GM23248 (cell line): ENCODE data around the gene DUSP16. TPM values are rescaled to one million over a fixed set of nuclear protein-coding genes. Genes with fewer than 3 reads are reported as not detected.

Experiments
- DNase-seq: peaks from one replicate; pipeline ENCODE4 v3.0.0-alpha.2; 2015
- H2AFZ ChIP-seq: fragments of 200-600 bp; sonication (generic); 2 replicates; pipeline ENCODE4 v1.6.1; 2016; ENCODE audit warnings: antibody characterized with exemption
- H3F3A ChIP-seq: fragments of 200-600 bp; sonication (generic); 2 replicates; pipeline ENCODE4 v1.6.1; 2016; ENCODE audit warnings: mild to moderate bottlenecking, antibody characterized with exemption, mixed run types; ENCODE audit not compliant: insufficient read depth
- H3K27ac ChIP-seq: fragments of 200-600 bp; sonication (generic); 2 replicates; pipeline ENCODE4 v1.5.1; 2016; ENCODE audit warnings: mild to moderate bottlenecking
- H3K27me3 ChIP-seq: fragments of 200-600 bp; sonication (generic); replicated peaks from 2 replicates; pipeline ENCODE4 v1.6.1; 2016; ENCODE audit warnings: mild to moderate bottlenecking; ENCODE audit not compliant: insufficient read depth
- H3K36me3 ChIP-seq: fragments of 200-600 bp; sonication (generic); 2 replicates; pipeline ENCODE4 v1.6.1; 2016; ENCODE audit warnings: low read depth, mild to moderate bottlenecking
- H3K4me1 ChIP-seq: fragments of 200-600 bp; sonication (generic); 2 replicates; pipeline ENCODE4 v1.6.1; 2016; ENCODE audit warnings: mild to moderate bottlenecking; ENCODE audit not compliant: insufficient read depth
- H3K4me2 ChIP-seq: fragments of 200-600 bp; sonication (generic); one replicate; pipeline ENCODE4 v1.6.1; 2016; ENCODE audit warnings: mild to moderate bottlenecking; ENCODE audit not compliant: unreplicated experiment
- H3K4me3 ChIP-seq: fragments of 200-600 bp; sonication (generic); 2 replicates; pipeline ENCODE4 v1.5.1; 2016; ENCODE audit warnings: mild to moderate bottlenecking
- H3K79me2 ChIP-seq: fragments of 200-600 bp; sonication (generic); 2 replicates; pipeline ENCODE4 v1.6.1; 2016; ENCODE audit warnings: mild to moderate bottlenecking; ENCODE audit not compliant: insufficient read depth
- H3K9ac ChIP-seq: fragments of 200-600 bp; sonication (generic); 2 replicates; pipeline ENCODE4 v1.6.1; 2016; ENCODE audit warnings: mild to moderate bottlenecking
- H3K9me2 ChIP-seq: fragments of 200-600 bp; sonication (generic); 2 replicates; pipeline ENCODE4 v1.6.1; 2016; ENCODE audit warnings: mixed run types, mild to moderate bottlenecking, moderate library complexity; ENCODE audit not compliant: insufficient read depth
- H3K9me3 ChIP-seq: fragments of 200-600 bp; sonication (generic); one replicate; pipeline ENCODE4 v1.6.1; 2017; ENCODE audit warnings: low read depth
- H4K20me1 ChIP-seq: fragments of 200-600 bp; sonication (generic); 2 replicates; pipeline ENCODE4 v1.6.0; 2016; ENCODE audit not compliant: insufficient read depth
- EZH2 ChIP-seq: fragments of 200-600 bp; sonication (generic); IDR thresholded peaks from 2 replicates; pipeline ENCODE4 v1.6.1; 2018; ENCODE audit warnings: antibody characterized with exemption, mild to moderate bottlenecking; ENCODE audit not compliant: insufficient read depth, poor library complexity, severe bottlenecking
- EZH2phosphoT487 ChIP-seq: fragments of 200-600 bp; sonication (generic); IDR thresholded peaks from 2 replicates; pipeline ENCODE4 v1.6.1; 2018; ENCODE audit warnings: antibody characterized with exemption, moderate library complexity, mild to moderate bottlenecking, low read depth; ENCODE audit not compliant: insufficient read depth
- WGBS, 2 experiments: methylation state at CpG; one replicate each; pipeline ENCODE4 v1.1.6; 2015 to 2017; ENCODE audit warnings: low lambda C conversion rate in 2 of 2, low coverage in 1 of 2; ENCODE audit errors: missing lambda C conversion rate in 2 of 2; 5-methylcytosine and 5-hydroxymethylcytosine counted together
- in situ Hi-C: fragments of 300-500 bp; cut with MboI; formaldehyde crosslinking; loops from 2 replicates; pipeline ENCODE4 v1.15.0; 2020
- polyA plus RNA-seq: library from polyadenylated mRNA; unstranded; fragments of >200 nt; fragmentation: Nextera tagmentation; extraction: Ambion mirVana; gene quantifications from 2 replicates; pipeline ENCODE4 v1.2.1, GENCODE V29; 2016
- total RNA-seq: library from RNA; depleted of rRNA; stranded (reverse); fragments of >200 nt; shearing (Covaris generic); gene quantifications from 2 replicates; pipeline ENCODE4 v1.2.3, GENCODE V29; 2014

Gene DUSP16
- total and polyA plus RNA-seq, 2 experiments from 2014 or later = 1.1 to 2.8 TPM

DNA sequence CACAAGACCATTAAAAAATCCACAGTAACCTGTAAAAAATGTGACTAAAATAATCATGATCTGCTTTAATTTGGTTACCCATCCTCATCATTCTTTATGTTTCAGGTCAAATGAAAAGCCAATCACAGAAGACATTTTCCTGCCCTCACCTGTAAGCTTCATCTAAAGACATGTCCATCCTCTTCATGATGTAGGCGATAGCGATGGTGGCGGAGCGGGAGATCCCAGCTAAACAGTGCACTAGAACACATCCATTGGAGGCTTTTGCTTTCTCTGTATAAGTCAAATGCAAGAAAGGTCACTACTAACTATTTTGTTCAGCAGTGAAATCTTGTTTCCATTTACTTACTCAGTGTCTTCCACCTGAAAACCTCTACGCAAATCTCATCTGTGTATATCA lies 82.6 kb downstream of the DUSP16 start:
- Histone ChIP-seq H3K79me2 (no peaks in the 10 kb centered on the region), H3K9ac (no peak overlapping the region), H3K4me2 (no peak overlapping the region), H3F3A (no peaks in the 10 kb centered on the region), H3K27me3 (no peaks in the 10 kb centered on the region), H3K9me2 (no peaks in the 10 kb centered on the region), H2AFZ (no peak overlapping the region), H3K4me3 (no peak overlapping the region), H3K9me3 (no peaks in the 10 kb centered on the region), H3K36me3 (peaks cover 6% of the 10 kb centered on the region; the same call in 1 of the 2 replicates), H3K4me1 (no peaks in the 10 kb centered on the region), H3K27ac (no peak overlapping the region), H4K20me1 (no peaks in the 10 kb centered on the region)
- WGBS, 2 experiments = 96 to 100% methylated on average over 5 of the region's 5 CpGs
- TF ChIP-seq EZH2phosphoT487 (no peak), EZH2 (no peak)
- in situ Hi-C loops = no loop called here
- no peak for DNase-seq

DNA sequence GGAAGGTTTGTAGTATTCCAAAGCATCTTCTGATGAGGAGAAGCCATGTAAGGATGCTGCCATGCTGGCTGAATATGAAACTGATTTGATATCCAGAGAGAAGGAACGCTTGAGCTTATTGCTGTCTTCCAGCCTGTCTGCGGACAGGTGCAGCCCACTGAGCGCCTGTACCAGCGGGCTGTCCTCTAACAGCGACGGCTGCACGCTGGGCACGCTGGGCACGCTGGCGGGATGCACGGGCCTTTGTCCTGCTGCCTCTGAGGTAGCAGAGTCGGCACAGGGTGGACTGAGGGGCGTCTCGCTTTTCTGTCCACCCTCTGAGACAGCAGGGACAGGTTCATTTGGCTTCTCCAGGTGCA lies 85.2 kb downstream of the DUSP16 start:
- Histone ChIP-seq H3K36me3 (peaks cover 6% of the 10 kb centered on the region; the same call in 1 of the 2 replicates), H3F3A (no peaks in the 10 kb centered on the region), H3K9me2 (no peaks in the 10 kb centered on the region), H3K9ac (no peak overlapping the region), H3K4me3 (no peak overlapping the region), H3K27me3 (no peaks in the 10 kb centered on the region), H3K79me2 (no peaks in the 10 kb centered on the region), H4K20me1 (no peaks in the 10 kb centered on the region), H3K9me3 (no peaks in the 10 kb centered on the region), H3K4me1 (no peaks in the 10 kb centered on the region), H3K4me2 (no peak overlapping the region), H2AFZ (no peak overlapping the region), H3K27ac (no peak overlapping the region)
- no peak for DNase-seq
- 95% methylated on average over 14 of the region's 14 CpGs for WGBS, 2 experiments
- TF ChIP-seq EZH2 = no peak
- TF ChIP-seq EZH2phosphoT487 = no peak
- in situ Hi-C loops = no loop called here

DNA sequence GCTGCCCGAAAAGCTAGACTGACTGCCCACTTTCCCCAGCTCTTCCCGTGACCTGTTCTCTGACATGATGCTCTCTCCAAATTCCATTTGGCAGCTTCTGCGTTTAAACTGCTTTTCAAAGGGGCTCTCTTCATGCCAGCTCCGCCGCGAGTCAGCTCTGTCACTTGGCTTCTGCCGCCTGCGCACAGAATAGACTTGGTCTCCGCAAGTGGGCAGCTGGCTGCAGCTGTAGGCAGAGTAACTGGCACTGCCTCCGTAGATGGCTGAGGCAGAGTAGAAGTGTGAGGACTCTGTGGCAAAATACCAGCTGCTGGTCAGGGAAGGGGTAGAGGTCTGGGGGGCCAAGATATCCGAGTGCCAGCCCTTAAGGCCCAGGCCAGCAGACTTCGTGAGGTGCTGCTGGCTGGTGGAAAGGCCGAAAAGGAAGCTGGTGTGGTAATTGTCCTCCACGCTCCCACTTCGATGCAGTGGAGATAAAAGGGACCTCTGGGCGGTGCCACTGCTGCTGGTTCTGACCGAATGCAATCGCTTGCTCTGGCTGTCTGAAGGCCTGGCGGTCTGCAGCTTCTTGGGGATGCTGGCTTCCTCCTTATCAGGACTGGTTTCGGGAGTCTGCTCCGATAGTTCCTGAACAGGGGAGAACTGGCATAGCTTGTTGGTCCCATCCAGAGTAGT lies 85.7 kb downstream of the DUSP16 start:
- no peak for DNase-seq
- in situ Hi-C loops = no loop called here

DNA sequence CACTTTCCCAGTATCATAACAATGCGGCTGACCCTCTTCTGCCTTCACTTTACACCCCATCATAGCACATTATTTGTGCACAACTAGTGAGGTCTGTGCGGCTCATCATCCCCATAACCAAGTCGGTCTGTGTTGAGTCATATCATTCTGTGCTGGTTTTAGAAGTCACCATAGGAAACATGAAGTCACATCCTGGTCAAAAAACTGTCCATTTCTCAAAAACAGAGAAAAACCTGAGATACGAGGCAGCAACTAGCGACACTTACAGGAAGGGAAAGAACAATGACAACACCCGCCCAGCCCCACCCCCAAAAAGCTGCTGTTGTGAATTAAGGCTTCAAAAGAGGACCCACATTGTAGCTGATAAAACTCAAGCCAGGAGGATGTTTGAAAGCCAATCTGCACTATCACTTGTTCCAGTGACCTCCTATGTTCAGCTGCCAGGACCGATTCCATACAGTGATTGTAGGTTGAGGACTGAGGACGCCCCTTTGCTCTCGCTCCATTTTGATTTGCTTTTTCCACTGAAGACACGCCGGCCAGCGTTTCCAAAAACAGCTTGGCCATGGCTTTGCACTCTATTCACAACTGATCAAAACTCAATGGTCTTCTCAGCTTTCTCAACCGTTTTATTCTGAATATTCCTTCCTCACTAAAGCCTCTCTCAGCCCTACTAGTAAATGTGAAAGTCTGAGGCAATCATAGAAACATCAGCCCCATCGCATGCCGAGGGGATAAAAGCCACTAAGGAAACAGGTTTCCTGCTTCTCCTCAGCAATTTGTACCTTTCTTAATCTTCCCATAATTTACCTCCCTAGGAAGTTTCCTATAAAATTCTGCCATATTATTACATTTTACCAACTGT lies 87.5 kb downstream of the DUSP16 start:
- DNase-seq = peak; percentile 14
- Histone ChIP-seq H3K79me2 (no peaks in the 10 kb centered on the region), H4K20me1 (no peaks in the 10 kb centered on the region), H3K36me3 (peaks cover 6% of the 10 kb centered on the region; the same call in 1 of the 2 replicates), H3K9me3 (no peaks in the 10 kb centered on the region), H3K4me1 (no peaks in the 10 kb centered on the region), H3K27ac (no peak overlapping the region), H3K27me3 (no peaks in the 10 kb centered on the region), H3K4me3 (no peak overlapping the region), H3K9me2 (no peaks in the 10 kb centered on the region), H3F3A (no peaks in the 10 kb centered on the region), H3K9ac (no peak overlapping the region), H3K4me2 (no peak overlapping the region), H2AFZ (no peak overlapping the region)
- in situ Hi-C loops = no loop called here
- 90 to 96% methylated on average over 15 of the region's 15 CpGs for WGBS, 2 experiments
- TF ChIP-seq EZH2phosphoT487 = no peak
- no peak for TF ChIP-seq EZH2

More for the DNA sequence above, 85.7 kb downstream of the DUSP16 start:
- Histone ChIP-seq H3K4me1 (no peaks in the 10 kb centered on the region), H3F3A (no peaks in the 10 kb centered on the region), H3K9me3 (no peaks in the 10 kb centered on the region), H4K20me1 (no peaks in the 10 kb centered on the region), H3K36me3 (peaks cover 6% of the 10 kb centered on the region; the same call in 1 of the 2 replicates), H3K27ac (no peak overlapping the region), H3K9me2 (no peaks in the 10 kb centered on the region), H3K4me3 (no peak overlapping the region), H3K79me2 (no peaks in the 10 kb centered on the region), H3K4me2 (no peak overlapping the region), H2AFZ (no peak overlapping the region), H3K27me3 (no peaks in the 10 kb centered on the region), H3K9ac (no peak overlapping the region)
- 88 to 89% methylated on average over 21 of the region's 21 CpGs for WGBS, 2 experiments
- no peak for TF ChIP-seq EZH2
- no peak for TF ChIP-seq EZH2phosphoT487
